Uterus (tissue), 2 donors: ENCODE data around the gene TMEM62.

ENCODE experiments used
- POLR2A ChIP-seq, 2 donors: fragments of 450-650 bp; IDR thresholded peaks; one replicate each; pipeline ENCODE4 v1.6.1; 2016; ENCODE audit warnings: antibody characterized with exemption in 2 of 2, mild to moderate bottlenecking in 1 of 2, moderate library complexity in 1 of 2
- TF ChIP-seq, protein P1 (sequence below), 4 experiments: fragments of 200-600 bp in 2 of 4; fragments of 450-650 bp in 2 of 4; sonication (generic) in 2 of 4; IDR thresholded peaks; one replicate each; pipeline ENCODE4 v1.5.1; 2016 to 2019; ENCODE audit warnings: antibody characterized with exemption in 4 of 4, mild to moderate bottlenecking in 2 of 4, moderate library complexity in 1 of 4

DNA sequence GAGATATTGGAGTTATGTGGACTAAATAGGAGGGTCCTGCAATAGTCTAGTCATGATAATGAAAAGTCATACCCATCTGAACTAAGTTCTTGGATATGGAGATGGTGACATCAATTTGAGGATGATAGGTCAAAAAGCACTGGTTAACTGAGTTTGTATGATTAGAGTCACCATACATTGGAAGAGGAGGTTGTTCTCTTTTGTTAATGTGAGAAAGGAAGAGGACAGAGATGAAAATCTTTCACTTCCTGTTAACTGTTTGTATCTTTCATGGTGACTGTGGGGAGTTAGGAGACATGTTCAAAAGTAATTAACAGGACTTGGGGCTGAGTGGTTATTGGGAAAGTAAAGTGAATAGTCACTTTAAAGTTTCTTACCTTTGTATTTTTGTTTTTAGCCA is 11.1 kb downstream of the TMEM62 start:
- TF ChIP-seq, protein P1, sequence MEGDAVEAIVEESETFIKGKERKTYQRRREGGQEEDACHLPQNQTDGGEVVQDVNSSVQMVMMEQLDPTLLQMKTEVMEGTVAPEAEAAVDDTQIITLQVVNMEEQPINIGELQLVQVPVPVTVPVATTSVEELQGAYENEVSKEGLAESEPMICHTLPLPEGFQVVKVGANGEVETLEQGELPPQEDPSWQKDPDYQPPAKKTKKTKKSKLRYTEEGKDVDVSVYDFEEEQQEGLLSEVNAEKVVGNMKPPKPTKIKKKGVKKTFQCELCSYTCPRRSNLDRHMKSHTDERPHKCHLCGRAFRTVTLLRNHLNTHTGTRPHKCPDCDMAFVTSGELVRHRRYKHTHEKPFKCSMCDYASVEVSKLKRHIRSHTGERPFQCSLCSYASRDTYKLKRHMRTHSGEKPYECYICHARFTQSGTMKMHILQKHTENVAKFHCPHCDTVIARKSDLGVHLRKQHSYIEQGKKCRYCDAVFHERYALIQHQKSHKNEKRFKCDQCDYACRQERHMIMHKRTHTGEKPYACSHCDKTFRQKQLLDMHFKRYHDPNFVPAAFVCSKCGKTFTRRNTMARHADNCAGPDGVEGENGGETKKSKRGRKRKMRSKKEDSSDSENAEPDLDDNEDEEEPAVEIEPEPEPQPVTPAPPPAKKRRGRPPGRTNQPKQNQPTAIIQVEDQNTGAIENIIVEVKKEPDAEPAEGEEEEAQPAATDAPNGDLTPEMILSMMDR (IDR thresholded peaks at IDR 0.05) = no peak
- no peak for TF ChIP-seq POLR2A (IDR thresholded peaks at IDR 0.05)
